Epithelial cell of proximal tubule (primary cell): Measurements from ENCODE around the gene ARIH2. TPM values are rescaled to one million over a fixed set of nuclear protein-coding genes. Genes with fewer than 3 reads are reported as not detected.

Experiments used
- DNase-seq: peaks from one replicate; pipeline ENCODE4 v3.0.0-alpha.2; 2011; ENCODE audit warnings: low read depth
- H3K4me3 ChIP-seq: 2 replicates; pipeline ENCODE4 v1.5.1; 2011; ENCODE audit warnings: low read depth, mild to moderate bottlenecking, low read length
- total RNA-seq: library from RNA; depleted of rRNA; stranded (reverse); fragments of >200 nt; gene quantifications from 2 replicates; pipeline ENCODE4 v1.2.3, GENCODE V29; 2015
- TF ChIP-seq, protein P1 (sequence below): conservative IDR thresholded peaks from 2 replicates; pipeline ENCODE4 v1.5.1; 2012; ENCODE audit warnings: low read depth, mild to moderate bottlenecking, low read length

The ARIH2 gene
- total RNA-seq, 1 donor from 2014 or later: 44.8 TPM

DNA sequence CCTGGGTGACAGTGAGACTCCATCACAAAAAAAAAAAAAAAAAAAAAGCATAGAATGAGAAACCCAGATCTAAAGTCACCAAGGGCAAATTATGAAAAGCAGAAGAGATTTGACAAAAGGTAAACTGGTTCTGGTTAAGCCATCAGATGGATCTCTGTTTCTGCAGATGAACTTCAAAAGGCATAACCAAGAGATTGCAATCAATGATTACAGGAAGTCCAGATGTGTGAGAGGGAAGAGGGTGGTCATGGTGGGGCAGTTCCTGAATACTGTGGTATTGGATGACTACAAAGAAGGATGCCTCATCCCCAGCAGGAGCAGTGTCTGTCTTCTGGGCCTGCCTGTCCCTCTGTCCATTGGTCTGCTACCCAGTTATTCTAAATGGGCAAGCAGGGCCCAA is 75.2 kb downstream of the ARIH2 start:
- H3K4me3 ChIP-seq: no peak overlapping the region
- TF ChIP-seq, protein P1, sequence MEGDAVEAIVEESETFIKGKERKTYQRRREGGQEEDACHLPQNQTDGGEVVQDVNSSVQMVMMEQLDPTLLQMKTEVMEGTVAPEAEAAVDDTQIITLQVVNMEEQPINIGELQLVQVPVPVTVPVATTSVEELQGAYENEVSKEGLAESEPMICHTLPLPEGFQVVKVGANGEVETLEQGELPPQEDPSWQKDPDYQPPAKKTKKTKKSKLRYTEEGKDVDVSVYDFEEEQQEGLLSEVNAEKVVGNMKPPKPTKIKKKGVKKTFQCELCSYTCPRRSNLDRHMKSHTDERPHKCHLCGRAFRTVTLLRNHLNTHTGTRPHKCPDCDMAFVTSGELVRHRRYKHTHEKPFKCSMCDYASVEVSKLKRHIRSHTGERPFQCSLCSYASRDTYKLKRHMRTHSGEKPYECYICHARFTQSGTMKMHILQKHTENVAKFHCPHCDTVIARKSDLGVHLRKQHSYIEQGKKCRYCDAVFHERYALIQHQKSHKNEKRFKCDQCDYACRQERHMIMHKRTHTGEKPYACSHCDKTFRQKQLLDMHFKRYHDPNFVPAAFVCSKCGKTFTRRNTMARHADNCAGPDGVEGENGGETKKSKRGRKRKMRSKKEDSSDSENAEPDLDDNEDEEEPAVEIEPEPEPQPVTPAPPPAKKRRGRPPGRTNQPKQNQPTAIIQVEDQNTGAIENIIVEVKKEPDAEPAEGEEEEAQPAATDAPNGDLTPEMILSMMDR: no peak
- no peak for DNase-seq

DNA sequence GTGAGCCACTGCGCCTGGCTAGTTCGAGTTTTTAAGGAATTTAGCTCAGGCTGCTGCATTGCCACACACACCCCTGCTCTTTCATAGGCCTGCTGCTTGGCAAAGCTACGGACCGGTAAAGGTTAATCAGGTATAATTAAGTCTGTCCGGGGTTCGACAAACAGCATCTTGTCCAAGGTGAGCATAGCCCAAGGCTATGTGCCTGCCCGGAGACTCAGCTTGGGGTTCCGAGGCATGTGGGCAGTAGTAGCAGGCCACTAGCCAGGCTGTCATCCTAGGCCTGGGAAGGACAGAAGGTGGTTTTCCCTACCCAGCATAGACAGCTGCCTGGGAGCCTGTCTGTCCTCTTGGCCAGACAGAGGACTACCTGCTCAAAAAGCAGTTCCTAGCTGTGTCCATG is 78.0 kb downstream of the ARIH2 start:
- TF ChIP-seq, protein P1: no peak
- H3K4me3 ChIP-seq: no peak overlapping the region
- no peak for DNase-seq

DNA sequence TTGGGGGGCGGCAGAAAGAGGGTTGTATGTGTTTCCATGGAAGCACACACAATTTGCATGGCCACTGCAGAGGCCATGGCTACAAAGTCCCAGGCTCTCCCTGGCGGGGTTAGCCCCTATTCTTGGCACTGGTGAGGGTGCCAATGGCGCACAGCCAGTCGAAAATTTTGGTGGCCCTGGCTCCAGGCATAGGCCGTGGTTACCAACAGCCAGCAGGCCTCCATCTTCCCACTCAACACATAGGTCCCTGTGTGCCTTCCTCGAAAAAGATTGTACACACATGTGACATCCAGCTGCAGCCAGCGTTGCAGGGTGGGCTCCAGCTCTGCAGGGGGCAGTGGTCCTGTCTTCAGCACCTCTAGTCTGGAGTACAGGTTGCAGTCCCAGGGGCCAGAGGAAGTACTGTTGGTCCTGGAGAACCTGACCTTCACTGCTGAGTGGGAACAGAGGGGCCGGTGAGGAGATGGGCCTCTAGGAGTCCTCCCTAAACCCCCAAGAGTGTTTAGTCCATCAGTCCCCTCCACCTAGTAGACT is 78.5 kb downstream of the ARIH2 start:
- TF ChIP-seq, protein P1: no peak
- no peak overlapping the region for H3K4me3 ChIP-seq
- DNase-seq: no peak

DNA sequence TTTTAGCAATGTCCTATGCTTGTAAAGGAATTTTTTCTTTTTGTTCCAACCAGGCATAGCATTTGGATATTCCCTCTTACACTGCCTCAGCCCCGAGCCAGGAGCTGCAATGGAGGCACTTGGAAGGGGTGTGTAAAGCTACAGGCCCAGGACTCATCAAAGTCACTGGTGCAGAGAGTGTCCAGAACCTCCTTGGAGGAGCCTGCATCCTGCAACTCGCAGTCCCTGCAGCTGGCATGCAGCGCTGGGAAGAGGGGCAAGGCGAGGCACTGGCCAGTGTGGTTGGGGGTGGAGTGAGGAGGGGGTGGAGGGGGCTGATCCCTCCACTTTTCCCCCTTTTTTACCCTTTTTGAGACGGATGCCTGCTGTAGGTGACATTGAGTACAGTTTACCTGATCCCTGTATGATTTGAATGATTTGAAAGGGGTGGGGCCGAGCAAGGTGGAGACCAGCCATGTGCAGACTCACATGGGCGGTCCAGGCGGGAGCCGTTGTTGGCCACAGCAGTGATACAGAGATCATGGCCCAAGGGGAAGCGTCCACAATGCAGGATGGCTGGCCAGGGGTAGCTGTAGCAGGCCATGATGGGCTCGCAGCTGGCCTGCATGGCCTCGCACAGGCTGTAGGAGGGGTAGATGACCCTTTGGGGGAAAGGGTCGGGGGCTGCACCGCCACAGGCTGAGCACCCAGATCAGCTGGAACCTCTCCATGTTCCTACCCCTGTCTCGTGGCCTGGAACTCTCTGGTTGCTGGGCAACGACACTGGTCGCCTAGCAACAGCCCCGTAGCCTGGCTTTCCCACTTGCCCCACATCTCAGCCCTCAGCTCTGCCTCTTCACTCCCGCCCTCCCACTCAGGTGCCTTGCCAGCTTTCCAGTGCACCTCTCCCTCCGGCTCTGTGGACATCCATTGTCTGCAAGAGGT is 79.3 kb downstream of the ARIH2 start:
- TF ChIP-seq, protein P1: no peak
- no peak for DNase-seq
- H3K4me3 ChIP-seq: no peak overlapping the region

DNA sequence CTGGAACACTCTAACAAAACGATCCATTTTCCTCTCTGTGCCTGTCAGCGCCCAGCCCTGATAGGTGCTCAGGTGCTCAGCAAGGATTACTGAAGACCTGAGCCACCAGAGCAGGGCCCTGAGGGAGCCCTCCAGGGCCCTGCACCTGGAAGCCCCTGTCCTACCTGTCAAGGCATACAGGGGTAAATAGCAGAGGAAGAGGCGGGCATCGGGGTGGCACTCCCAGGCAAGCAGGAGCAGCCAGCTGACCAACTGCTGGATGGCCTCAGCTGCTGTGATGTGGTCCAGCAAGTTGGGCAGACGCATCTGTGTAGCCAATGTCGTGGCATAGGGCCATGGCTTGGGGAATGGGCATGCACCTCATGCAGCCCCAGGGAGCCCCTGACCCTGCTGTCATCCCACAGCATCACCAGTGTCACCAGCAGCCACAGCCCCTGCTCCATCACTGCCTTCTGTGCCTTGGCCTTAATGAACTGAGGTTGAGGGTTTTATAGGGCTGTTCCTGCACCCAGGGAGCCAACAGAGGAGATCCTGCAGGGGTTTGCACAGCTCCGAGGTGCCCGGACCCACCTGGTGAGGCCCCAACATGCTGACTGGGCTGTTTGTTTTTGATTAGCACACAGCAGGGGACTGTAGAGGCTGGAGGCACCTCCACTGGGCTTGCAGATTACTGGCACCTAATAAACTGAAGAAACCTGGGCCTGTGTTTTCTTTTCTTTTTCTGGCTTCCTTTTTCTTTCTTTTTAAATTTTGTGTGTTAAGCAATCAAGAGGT is 80.6 kb downstream of the ARIH2 start:
- H3K4me3 ChIP-seq: no peak overlapping the region
- TF ChIP-seq, protein P1: no peak

DNA sequence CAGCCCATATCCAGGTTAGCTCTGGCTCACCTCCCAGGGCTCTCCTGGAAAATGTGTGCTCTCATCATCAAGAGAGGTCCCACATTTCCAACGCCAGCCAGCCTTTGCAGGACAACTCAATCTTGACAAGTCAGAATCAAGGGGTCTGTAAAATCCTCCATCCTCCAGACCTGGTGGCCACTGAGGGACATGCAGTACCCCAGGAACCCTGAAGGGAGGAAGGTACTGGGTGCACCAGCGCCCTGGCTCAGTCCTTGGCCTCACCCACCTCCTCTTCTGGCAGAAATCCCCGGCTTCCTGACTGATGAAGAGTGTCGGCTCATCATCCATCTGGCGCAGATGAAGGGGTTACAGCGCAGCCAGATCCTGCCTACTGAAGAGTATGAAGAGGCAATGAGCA is 82.5 kb downstream of the ARIH2 start:
- no peak overlapping the region for H3K4me3 ChIP-seq
- DNase-seq: no peak
- TF ChIP-seq, protein P1: no peak

More for the DNA sequence above, 80.6 kb downstream of the ARIH2 start:
- DNase-seq: no peak
